HG03103 (cell line): ENCODE measurements around the gene SLC7A6OS.
"Not testable (repeated sequence)": the region's sequence is repeated elsewhere in the genome, so short reads cannot be mapped to it uniquely, and the experiment has no call there.

Experiments used
- ATAC-seq: cut with Tn5 transposase; IDR thresholded peaks from one replicate; pipeline ENCODE4 v1.9.1; 2021; ENCODE audit warnings: low read depth; ENCODE audit not compliant: unreplicated experiment

Gene SLC7A6OS

DNA sequence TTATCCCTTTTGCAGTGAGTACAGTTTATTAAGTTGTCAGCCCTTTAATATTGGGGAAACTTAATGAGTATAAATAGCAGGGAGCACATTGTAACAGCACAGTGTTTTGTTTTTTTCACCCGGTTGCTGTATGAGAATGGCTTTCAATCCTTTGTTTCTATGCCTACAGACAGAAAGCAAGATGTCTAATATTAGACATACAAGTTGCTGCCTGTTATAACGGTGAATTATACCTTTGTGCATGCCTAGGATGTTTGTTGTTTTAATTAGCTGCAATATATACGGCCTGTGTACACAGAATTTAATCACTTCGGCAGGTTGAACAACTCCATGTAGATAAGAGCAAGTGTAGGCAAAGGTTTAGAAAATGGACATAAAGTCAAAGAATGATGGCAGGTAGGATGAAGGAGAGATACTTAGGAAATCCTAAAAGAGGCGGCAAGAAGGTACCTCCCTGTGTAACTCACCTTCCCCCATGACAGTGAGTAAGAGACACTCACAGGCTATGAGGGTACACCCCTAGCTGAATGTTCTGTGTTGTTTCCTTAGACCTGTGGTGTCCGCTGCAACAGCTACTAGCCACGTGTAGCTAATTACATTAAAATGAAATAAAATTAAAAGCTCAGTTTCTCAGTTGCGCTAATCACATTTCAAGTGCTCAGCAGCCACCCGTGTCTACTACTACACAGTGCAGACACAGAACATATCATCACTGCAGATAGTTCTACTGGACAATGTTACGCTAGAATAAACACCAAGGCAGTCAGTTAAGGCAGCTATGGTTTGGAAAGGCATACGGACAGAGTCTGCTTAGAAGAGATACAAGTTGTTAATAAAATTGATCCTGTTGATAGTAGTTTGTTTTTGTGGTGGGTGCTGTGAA is 10.9 kb downstream of the SLC7A6OS start:
- no peak for ATAC-seq

- ATAC-seq, result no peak
Observed at GRCh38 chr16:68298907-68299561, 11.7 kb downstream of the SLC7A6OS start.

- no peak for ATAC-seq
Observed at GRCh38 chr16:68298312-68298711, 12.4 kb downstream of the SLC7A6OS start.

- ATAC-seq, result no peak
Observed at GRCh38 chr16:68297908-68298307, 12.8 kb downstream of the SLC7A6OS start.

DNA sequence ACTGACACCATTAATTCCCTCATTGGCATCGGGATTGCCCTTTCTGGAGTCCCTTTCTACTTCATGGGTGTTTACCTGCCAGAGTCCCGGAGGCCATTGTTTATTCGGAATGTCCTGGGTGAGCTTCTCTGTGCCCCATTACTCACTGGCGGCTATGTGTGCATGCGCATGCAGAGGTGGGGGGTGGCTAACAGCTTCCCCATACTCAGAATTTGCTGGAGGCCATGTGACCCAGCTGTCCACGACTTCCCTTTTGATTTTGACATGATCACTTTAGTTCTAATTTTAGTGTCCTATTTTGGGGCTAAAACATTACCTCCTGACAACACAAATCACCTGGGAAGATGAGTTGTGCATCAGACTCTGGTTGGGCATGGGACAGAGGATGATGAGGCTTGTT is 14.1 kb downstream of the SLC7A6OS start:
- no peak for ATAC-seq

DNA sequence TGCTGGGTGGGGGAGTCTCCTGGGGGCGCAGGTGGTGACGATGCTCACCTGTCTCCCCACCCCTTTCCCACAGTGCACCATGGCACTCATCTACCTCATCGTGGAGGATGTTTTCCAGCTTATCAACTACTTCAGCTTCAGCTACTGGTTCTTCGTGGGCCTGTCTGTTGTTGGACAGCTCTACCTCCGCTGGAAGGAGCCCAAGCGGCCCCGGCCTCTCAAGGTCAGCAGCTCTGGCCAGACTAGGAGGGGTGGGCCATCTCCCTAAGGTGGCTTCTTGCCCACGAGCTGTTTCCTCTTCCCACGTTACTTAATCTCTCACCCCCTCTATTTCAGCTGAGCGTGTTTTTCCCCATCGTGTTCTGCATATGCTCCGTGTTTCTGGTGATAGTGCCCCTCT is 14.5 kb downstream of the SLC7A6OS start:
- no peak for ATAC-seq

DNA sequence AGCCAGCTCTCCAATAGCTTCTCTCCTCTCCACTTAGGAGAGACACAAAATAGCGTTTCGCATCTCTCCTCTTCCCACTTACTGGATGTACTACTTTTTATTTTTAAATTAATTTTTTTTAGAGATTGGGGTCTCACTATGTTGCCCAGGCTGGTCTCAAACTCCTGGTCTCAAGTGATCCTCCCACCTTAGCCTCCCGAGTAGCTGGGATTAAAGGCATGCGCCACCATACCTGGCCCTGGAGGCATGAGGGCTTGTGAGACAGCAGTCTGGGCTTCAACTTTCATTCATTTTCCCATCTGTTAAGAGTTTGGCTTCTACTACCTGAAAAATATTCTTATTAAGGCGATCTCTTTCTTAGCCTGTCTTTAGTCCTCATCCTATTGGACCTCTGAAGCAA is 18.3 kb downstream of the SLC7A6OS start:
- no peak for ATAC-seq

GRCh38 chr16:68291227-68291626 is 19.5 kb downstream of the SLC7A6OS start:
- ATAC-seq, result no peak

DNA sequence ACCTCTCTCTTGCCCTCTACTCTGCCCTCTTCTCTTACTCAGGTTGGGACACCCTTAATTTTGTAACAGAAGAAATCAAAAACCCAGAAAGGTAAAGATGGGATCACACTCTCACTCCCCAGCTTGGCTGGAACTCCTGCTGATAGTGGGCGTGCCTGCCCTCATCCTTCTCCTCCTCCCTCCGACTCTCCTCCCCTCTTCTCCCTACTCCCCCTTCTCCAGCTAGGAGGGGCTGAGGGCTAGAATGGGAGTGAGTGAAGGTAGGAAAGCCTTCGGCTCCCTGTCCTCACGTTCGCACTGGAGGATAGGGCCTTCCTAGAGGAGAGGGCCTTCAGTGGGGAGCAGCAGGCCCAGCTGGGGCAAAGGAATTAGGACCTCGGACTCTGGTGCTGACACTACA is 20.3 kb downstream of the SLC7A6OS start:
- no peak for ATAC-seq

GRCh38 chr16:68289621-68290329 is 21.0 kb downstream of the SLC7A6OS start:
- ATAC-seq, result peak; percentile 82

DNA sequence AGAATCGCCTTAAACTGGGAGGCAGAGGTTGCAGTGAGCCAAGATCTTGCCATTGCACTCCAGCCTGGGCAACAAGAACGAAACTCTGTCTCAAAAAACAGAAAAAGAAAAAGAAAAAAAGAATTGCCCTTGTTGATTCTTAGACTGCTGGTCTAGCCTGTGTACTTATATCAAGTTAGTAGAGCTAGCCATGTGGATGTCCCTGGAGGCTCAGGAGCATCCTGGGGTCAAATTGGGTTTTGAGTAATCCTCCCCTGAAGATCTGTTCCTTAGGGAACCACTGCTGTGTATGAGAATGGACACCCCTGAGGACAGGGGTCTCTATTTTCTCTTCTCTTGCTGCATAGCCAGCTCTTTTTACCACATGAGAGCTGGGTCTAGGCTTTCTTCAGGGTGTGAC is 21.5 kb downstream of the SLC7A6OS start:
- no peak for ATAC-seq

- not testable (repeated sequence) for ATAC-seq
Observed at GRCh38 chr16:68288796-68289195, 21.9 kb downstream of the SLC7A6OS start.

DNA sequence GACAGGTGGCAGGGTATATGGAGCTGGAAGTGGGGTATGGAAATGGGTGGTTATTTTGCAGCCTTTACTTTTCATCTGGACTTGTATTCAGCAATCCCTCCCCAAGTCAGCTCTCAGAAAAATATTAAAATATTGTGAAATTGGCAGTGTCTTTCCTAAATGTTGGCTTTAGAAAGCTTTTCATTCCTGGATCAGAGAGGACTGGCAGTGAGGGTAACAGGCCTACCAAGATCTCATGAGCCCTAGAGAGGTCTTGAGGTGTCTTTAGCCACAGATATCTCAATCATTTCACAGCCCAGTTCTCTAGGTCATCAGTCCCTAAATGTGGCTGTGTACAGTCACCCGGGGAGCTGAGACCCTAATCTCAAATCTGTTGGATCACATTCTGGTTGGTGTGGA is 22.5 kb downstream of the SLC7A6OS start:
- no peak for ATAC-seq

GRCh38 chr16:68287276-68288251 is 23.2 kb downstream of the SLC7A6OS start:
- ATAC-seq, result no peak

DNA sequence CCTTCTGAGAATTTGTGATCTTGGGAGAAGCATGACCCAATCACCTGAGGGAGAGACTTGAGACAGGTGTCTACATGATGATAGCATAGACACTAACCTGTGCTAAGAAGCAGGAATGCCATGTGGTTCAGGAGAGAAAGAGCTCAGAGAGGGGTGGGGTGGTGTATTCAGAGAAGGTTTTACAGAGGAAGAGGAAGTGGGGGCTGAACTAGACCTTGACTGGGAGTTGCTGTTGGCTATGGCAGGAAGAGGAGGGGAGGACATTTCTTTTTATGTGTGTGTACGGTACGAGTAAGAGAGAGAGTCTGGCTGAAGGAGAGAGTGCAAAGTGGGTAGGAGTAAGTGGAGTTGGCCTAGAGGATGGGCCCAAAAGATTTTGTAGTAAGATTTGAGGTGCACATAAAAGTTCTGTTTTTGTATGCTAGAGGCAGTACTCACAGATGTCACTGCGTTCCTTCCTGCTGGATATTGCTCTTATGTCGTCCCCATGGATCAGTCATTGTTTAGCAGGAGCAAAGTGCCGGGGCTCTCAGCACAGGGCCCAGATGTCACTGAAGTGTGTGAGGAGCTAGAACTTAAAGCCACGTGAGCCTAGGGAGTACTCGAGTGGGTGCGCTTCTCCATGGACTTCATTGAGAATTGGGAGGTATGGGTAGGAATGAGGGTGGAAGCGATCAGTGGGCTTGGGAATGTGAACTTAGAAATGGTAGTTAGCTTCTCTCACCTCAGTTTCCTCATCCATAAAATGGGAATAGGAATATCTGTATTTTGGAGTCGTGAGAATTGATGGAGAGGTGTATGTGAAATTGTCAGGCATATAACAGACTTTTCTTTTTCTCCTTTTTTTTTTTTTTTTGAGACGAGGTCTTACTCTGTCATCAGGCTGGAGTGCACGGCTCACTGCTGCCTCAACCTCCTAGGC is 24.3 kb downstream of the SLC7A6OS start:
- ATAC-seq, result no peak

GRCh38 chr16:68285683-68286082 is 25.1 kb downstream of the SLC7A6OS start:
- ATAC-seq, result no peak

DNA sequence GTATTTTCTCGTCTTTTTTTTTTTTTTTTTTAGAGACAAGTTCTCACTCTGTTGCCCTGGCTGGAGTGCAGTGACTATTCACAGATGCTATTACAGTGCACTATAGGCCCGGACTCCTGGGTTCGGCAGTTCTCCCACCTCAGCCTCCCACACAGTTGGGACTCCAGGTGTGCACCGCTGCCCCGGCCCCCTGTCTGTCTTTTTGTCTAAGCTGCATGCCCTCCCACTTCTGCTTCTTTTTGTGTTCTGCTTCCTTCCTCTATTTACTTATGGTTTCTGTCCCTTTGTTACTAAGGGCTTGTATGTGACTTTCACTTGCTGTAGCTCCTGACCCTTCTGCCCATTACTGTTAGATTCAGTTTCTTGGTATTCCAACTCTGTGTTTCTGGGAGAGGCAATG is 25.9 kb downstream of the SLC7A6OS start:
- peak; percentile 53 for ATAC-seq

GRCh38 chr16:68283801-68284598 is 26.7 kb downstream of the SLC7A6OS start:
- ATAC-seq, result no peak
